GM21576 (cell line): Measurements from ENCODE around the gene CAMK4.
"Not testable (repeated sequence)": the region's sequence is repeated elsewhere in the genome, so short reads cannot be mapped to it uniquely, and the experiment has no call there.

Experiments
- ATAC-seq: cut with Tn5 transposase; IDR thresholded peaks from one replicate; pipeline ENCODE4 v1.9.1; 2021; ENCODE audit warnings: mild to moderate bottlenecking, moderate library complexity; ENCODE audit not compliant: unreplicated experiment

The CAMK4 gene

GRCh38 chr5:111372799-111373198 is 148.6 kb downstream of the CAMK4 start:
- no peak for ATAC-seq

- no peak for ATAC-seq
These were observed 150.2 kb downstream of the CAMK4 start for GRCh38 chr5:111374380-111374779.

GRCh38 chr5:111375645-111376044 is 151.5 kb downstream of the CAMK4 start:
- no peak for ATAC-seq

- no peak for ATAC-seq
These were observed 153.1 kb downstream of the CAMK4 start for GRCh38 chr5:111377306-111377705.

GRCh38 chr5:111379391-111379816 is 155.2 kb downstream of the CAMK4 start:
- ATAC-seq, result no peak

GRCh38 chr5:111383288-111383970 is 159.2 kb downstream of the CAMK4 start:
- ATAC-seq, result no peak

- ATAC-seq, result no peak
These were observed 160.0 kb downstream of the CAMK4 start for GRCh38 chr5:111384220-111384619.

GRCh38 chr5:111385051-111385450 is 160.9 kb downstream of the CAMK4 start:
- no peak for ATAC-seq

- no peak for ATAC-seq
These were observed 162.0 kb downstream of the CAMK4 start for GRCh38 chr5:111385970-111386831.

GRCh38 chr5:111386832-111387162 is 162.6 kb downstream of the CAMK4 start:
- no peak for ATAC-seq

- no peak for ATAC-seq
These were observed 163.2 kb downstream of the CAMK4 start for GRCh38 chr5:111387361-111387760.

GRCh38 chr5:111389390-111390082 is 165.4 kb downstream of the CAMK4 start:
- ATAC-seq, result no peak

- no peak for ATAC-seq
These were observed 168.0 kb downstream of the CAMK4 start for GRCh38 chr5:111392181-111392580.

- no peak for ATAC-seq
These were observed 170.4 kb downstream of the CAMK4 start for GRCh38 chr5:111394586-111394985.

- no peak for ATAC-seq
These were observed 173.8 kb downstream of the CAMK4 start for GRCh38 chr5:111398013-111398412.

- ATAC-seq, result no peak
These were observed 174.9 kb downstream of the CAMK4 start for GRCh38 chr5:111399113-111399512.

GRCh38 chr5:111401906-111402305 is 177.7 kb downstream of the CAMK4 start:
- ATAC-seq, result no peak

- no peak for ATAC-seq
These were observed 180.1 kb downstream of the CAMK4 start for GRCh38 chr5:111404270-111404769.

GRCh38 chr5:111407562-111407961 is 183.4 kb downstream of the CAMK4 start:
- no peak for ATAC-seq

GRCh38 chr5:111408817-111409216 is 184.6 kb downstream of the CAMK4 start:
- ATAC-seq, result no peak

- ATAC-seq, result not testable (repeated sequence)
These were observed 185.1 kb downstream of the CAMK4 start for GRCh38 chr5:111409266-111409665.
